Eye (tissue), 1 donor: ENCODE data around the gene BCAS2.

Experiments used
- DNase-seq: peaks from one replicate; pipeline ENCODE4 v3.0.0-alpha.2; 2015

BCAS2 gene

GRCh38 chr1:114554577-114554976 is 26.8 kb downstream of the BCAS2 start:
- DNase-seq: no peak

- no peak for DNase-seq
These were observed 29.2 kb downstream of the BCAS2 start for GRCh38 chr1:114552106-114552639.

GRCh38 chr1:114551400-114551799 is 30.0 kb downstream of the BCAS2 start:
- DNase-seq: no peak

- no peak for DNase-seq
These were observed 31.1 kb downstream of the BCAS2 start for GRCh38 chr1:114550336-114550735.

- DNase-seq: no peak
These were observed 32.3 kb downstream of the BCAS2 start for GRCh38 chr1:114549137-114549536.

- no peak for DNase-seq
These were observed 34.3 kb downstream of the BCAS2 start for GRCh38 chr1:114547076-114547475.

GRCh38 chr1:114545796-114546195 is 35.6 kb downstream of the BCAS2 start:
- DNase-seq: no peak

- no peak for DNase-seq
These were observed 36.1 kb downstream of the BCAS2 start for GRCh38 chr1:114545315-114545714.

GRCh38 chr1:114540821-114541220 is 40.6 kb downstream of the BCAS2 start:
- DNase-seq: no peak

- no peak for DNase-seq
These were observed 41.1 kb downstream of the BCAS2 start for GRCh38 chr1:114540272-114540671.

GRCh38 chr1:114536043-114536442 is 45.4 kb downstream of the BCAS2 start:
- DNase-seq: no peak

- no peak for DNase-seq
These were observed 46.0 kb downstream of the BCAS2 start for GRCh38 chr1:114535401-114535800.

GRCh38 chr1:114531094-114531493 is 50.3 kb downstream of the BCAS2 start:
- DNase-seq: no peak

- DNase-seq: no peak
These were observed 51.2 kb downstream of the BCAS2 start for GRCh38 chr1:114530224-114530623.

GRCh38 chr1:114524944-114525343 is 56.5 kb downstream of the BCAS2 start:
- DNase-seq: no peak

GRCh38 chr1:114522264-114522575 is 59.2 kb downstream of the BCAS2 start:
- no peak for DNase-seq

- DNase-seq: no peak
These were observed 59.8 kb downstream of the BCAS2 start for GRCh38 chr1:114521396-114522263.
